Germinal center (tissue), 1 donor: ENCODE measurements around the gene C10orf90.

ENCODE experiments used
- DNase-seq: peaks from one replicate; pipeline ENCODE4 v3.0.0; 2012; ENCODE audit warnings: mixed read lengths, low spot score

The C10orf90 gene

GRCh38 chr10:126502441-126502840 is 168.1 kb downstream of the C10orf90 start:
- no peak for DNase-seq

DNA sequence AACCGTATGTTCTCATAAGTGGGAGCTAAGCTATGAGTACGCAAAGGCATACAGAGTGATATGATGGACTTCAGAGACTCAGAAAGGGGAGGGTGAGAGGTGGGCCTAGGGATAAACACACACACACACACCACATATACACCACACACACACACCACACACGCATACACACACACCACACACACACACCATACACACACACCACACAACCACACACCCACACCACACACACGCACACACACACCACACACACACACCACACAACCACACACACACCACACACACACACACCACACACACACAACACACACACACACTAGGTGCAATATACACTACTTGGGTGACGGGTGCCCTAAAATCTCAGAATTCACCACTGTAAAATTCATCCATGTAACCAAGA is 168.7 kb downstream of the C10orf90 start:
- no peak for DNase-seq

GRCh38 chr10:126500866-126501265 is 169.6 kb downstream of the C10orf90 start:
- DNase-seq, result no peak

DNA sequence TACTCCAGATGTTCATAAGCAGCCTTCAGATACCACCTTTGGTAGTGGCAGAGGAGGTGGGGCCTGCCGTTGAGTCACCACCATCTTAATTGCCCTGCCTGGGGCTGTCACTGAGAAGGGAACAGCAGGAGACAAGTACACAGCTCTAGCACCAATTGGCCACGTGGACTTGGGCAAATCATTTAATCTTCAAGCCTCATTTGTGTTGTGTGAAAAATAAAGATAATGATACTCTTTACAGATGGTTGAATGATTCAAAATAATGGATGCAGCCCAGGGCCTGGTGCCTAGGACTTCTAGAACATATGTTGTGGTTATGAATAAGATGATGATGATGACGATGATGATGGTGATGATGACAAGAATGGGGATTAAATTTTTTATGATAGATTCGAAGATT is 170.3 kb downstream of the C10orf90 start:
- no peak for DNase-seq

- DNase-seq, result no peak
These were observed 170.7 kb downstream of the C10orf90 start for GRCh38 chr10:126499744-126500143.

- DNase-seq, result no peak
These were observed 172.8 kb downstream of the C10orf90 start for GRCh38 chr10:126497672-126498071.

- no peak for DNase-seq
These were observed 173.5 kb downstream of the C10orf90 start for GRCh38 chr10:126496771-126497545.

- DNase-seq, result no peak
These were observed 179.0 kb downstream of the C10orf90 start for GRCh38 chr10:126491476-126491875.

DNA sequence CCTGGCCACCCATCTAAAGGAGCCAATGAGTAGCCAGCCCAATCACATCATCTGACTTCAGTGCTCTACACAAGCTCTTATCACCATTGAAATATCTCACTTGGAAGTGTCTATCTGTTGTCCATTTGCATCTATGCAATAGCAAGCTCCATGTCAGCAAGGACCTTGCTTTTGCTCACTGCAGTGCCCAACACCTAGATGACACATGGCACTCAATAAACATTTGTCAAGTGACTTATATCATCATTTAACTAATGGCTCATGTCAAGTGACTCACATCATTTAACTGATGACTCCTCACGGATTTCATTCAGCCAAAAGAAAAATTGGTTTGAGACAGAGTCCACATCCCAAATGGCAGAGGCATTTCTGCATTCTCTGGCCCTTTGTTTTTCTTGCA is 189.3 kb downstream of the C10orf90 start:
- no peak for DNase-seq

GRCh38 chr10:126480648-126481047 is 189.8 kb downstream of the C10orf90 start:
- DNase-seq, result no peak

GRCh38 chr10:126479280-126479895 is 191.1 kb downstream of the C10orf90 start:
- no peak for DNase-seq

GRCh38 chr10:126478546-126478945 is 191.9 kb downstream of the C10orf90 start:
- no peak for DNase-seq

GRCh38 chr10:126476246-126476645 is 194.2 kb downstream of the C10orf90 start:
- DNase-seq, result no peak

DNA sequence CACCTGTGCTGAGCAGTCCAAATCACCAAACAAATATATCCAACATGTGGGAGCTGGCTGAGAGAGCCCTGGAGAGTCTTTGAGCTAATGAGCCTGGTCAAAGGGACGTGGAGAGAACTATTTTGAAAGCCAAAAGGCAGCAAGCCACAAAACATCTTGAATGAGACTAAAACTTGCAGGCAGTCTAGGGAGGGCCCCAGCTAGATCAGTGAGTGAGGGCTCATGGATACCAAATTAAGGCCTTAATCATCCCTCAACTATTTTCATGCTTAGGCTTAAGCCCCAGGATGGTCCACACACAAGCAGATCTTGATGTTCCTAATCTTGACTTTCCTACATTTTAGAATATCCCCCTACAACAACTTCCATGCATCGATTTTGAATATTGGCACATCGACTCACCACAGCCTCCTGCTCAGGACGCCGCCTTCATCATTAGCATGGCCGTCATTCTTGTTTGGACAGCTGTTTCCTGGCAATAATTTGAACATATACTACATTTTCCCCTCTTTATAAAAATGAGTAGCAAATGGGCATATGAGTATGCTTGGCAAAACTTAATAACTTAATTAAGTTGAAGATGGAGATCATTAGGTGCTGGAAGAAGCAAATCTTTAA is 195.3 kb downstream of the C10orf90 start:
- DNase-seq, result no peak

DNA sequence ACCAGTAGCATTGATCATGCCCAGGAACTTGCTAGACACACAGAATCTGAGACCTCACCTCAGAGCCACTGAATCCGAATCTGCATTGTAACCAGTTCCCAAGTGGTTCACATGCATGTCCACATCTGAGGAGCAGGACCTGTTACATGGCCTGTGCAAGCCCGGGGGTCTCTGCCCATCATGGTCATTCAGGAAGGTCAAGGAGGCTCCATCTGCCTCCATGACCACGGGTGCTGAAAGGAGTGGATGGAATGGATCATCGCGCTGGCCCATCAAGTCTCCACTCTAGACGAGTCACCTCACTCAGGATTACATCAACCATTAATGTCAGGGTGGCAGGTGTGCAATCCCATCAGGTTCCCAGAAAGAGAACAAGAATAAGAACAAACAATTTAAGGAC is 196.5 kb downstream of the C10orf90 start:
- no peak for DNase-seq

- no peak for DNase-seq
These were observed 199.5 kb downstream of the C10orf90 start for GRCh38 chr10:126470991-126471390.

DNA sequence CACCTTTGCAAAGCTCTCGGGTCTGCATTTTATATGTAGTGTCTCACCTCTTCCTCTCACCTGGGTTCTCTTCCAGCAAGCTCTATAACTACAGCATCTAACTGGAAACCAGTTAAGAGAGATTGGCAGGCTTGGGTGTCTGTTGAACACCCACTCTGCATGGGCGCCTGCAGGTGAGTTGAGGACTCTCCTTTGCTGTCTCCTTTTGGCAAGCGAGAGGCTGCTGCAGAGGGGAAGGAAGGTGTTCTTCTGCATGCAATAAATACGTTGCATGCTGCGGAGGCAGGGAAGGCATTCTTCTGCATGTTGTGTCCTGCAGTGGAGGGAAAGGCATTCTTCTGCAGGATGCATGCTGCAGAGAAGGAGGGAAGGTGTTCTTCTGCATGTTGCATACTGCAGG is 200.8 kb downstream of the C10orf90 start:
- no peak for DNase-seq

DNA sequence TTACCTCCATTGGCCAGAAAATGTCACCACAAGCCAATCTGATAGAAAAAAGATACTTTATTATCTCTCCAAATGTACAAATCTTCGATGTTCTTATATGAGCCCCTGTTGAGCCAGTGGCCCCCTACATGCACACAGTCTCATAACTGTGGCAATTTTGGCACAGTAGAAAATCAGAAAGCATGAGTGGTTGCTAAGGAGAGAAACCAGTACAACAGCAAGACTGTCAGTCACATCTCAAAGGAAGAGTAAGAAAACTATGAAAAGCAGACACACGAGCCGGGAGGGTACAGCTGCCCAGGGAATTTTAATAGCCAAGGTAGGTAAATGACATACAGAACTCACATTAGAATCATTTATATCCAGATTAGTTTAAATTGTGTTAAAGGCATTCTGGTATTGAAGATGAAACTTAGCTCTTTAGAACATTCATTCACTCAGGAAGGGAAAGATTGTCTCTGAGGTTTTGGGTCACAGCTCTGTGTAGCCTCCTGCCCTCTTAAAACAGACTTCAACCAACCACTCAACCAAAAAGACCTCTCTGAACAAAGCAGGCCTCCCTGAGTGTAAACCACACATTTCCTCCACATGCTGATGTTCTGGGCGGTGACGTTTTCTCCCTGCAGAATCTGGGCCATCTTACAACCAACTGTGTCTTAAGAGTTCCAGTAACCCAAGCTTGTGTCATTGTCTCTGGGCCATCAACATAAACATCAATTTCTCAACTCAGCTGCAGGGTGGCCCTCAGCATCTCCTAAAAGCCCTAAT is 201.4 kb downstream of the C10orf90 start:
- DNase-seq, result no peak

- no peak for DNase-seq
These were observed 202.0 kb downstream of the C10orf90 start for GRCh38 chr10:126468467-126468866.

GRCh38 chr10:126465771-126466170 is 204.7 kb downstream of the C10orf90 start:
- DNase-seq, result no peak

DNA sequence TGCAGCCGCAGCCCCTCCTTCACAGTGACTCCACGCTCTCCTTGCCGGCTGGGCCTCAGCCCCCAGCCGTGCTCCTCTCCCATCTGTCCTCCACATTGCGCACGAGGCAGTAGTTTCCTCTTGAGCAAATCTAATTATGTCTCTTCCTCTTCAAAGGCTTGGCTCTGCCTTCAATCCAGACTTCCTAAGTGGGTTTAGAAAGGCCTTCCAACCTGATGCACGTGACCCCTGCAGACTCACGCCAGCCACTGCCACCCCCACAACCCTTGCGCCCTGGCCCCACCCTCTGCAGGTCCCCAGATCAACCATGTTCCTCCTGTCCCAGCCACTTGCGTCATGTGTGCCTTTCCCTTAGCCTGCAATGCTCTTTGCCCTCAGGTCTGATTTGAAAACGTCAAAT is 207.2 kb downstream of the C10orf90 start:
- DNase-seq, result no peak

GRCh38 chr10:126461289-126461940 is 209.1 kb downstream of the C10orf90 start:
- DNase-seq, result no peak
